Iris pigment epithelial cell (primary cell): Measurements from ENCODE around the gene ARHGAP26.

Source experiments
- DNase-seq: peaks from one replicate; pipeline ENCODE4 v3.0.0-alpha.2; 2011; ENCODE audit warnings: low read depth

Gene ARHGAP26

GRCh38 chr5:142783601-142784341 lies 13.6 kb downstream of the ARHGAP26 start:
- DNase-seq, result peak; percentile 21

- DNase-seq, result no peak
These were observed 14.3 kb downstream of the ARHGAP26 start for GRCh38 chr5:142784401-142784955.

- no peak for DNase-seq
These were observed 15.0 kb downstream of the ARHGAP26 start for GRCh38 chr5:142785206-142785605.

- no peak for DNase-seq
These were observed 19.0 kb downstream of the ARHGAP26 start for GRCh38 chr5:142789206-142789605.

GRCh38 chr5:142792012-142792864 lies 22.1 kb downstream of the ARHGAP26 start:
- DNase-seq, result no peak

- DNase-seq, result no peak
These were observed 22.7 kb downstream of the ARHGAP26 start for GRCh38 chr5:142792865-142793232.

- no peak for DNase-seq
These were observed 24.4 kb downstream of the ARHGAP26 start for GRCh38 chr5:142794537-142794936.

- DNase-seq, result no peak
These were observed 25.1 kb downstream of the ARHGAP26 start for GRCh38 chr5:142795251-142795650.

GRCh38 chr5:142796492-142797109 lies 26.4 kb downstream of the ARHGAP26 start:
- DNase-seq, result no peak

- no peak for DNase-seq
These were observed 27.2 kb downstream of the ARHGAP26 start for GRCh38 chr5:142797420-142797819.

GRCh38 chr5:142798099-142798770 lies 28.1 kb downstream of the ARHGAP26 start:
- no peak for DNase-seq

- DNase-seq, result no peak
These were observed 30.8 kb downstream of the ARHGAP26 start for GRCh38 chr5:142800776-142801494.

GRCh38 chr5:142801495-142801871 lies 31.3 kb downstream of the ARHGAP26 start:
- no peak for DNase-seq

GRCh38 chr5:142803428-142804125 lies 33.4 kb downstream of the ARHGAP26 start:
- DNase-seq, result peak; percentile 75

- DNase-seq, result no peak
These were observed 35.2 kb downstream of the ARHGAP26 start for GRCh38 chr5:142805339-142805738.

- DNase-seq, result no peak
These were observed 36.7 kb downstream of the ARHGAP26 start for GRCh38 chr5:142806841-142807267.

- DNase-seq, result no peak
These were observed 37.3 kb downstream of the ARHGAP26 start for GRCh38 chr5:142807372-142807911.

- no peak for DNase-seq
These were observed 38.9 kb downstream of the ARHGAP26 start for GRCh38 chr5:142808878-142809598.

GRCh38 chr5:142810081-142810480 lies 39.9 kb downstream of the ARHGAP26 start:
- peak; percentile 55 for DNase-seq
